Left colon (tissue), 2 donors: ENCODE measurements around the gene DLX3. TPM values are rescaled to one million over a fixed set of nuclear protein-coding genes. Genes with fewer than 3 reads are reported as not detected.

Experiments
- ATAC-seq: fragments of 200-7000 bp; cut with Tn5 transposase; one replicate; pipeline ENCODE4 v1.9.1; 2020; ENCODE audit warnings: mild to moderate bottlenecking, moderate library complexity
- DNase-seq, 2 donors: peaks; one replicate each; pipeline ENCODE4 v3.0.0-alpha.2; 2020
- intact Hi-C, 2 donors: fragments of 100-400 bp; cut with DNase I in 1 of 2; cut with micrococcal nuclease in 1 of 2; formaldehyde crosslinking; loops; one replicate each; pipeline versions ENCODE4 v1.11.2 to v1.14.0; 2022; cut with DNase I, micrococcal nuclease
- total RNA-seq, 2 donors: library from RNA; stranded (reverse); fragmentation: NEBNext Ultra II Directional; extraction: Animal tissue kit (Norgen Biotek cat#: 25700); gene quantifications; one replicate each; pipeline ENCODE4 v1.2.1, GENCODE V29; 2021
- donor health status: DM: no; HTN: no; CAD: no.
- donor health status: DM: yes; HTN: yes; CAD: no.

Gene DLX3
- total RNA-seq, 2 donors from 2014 or later: not detected

DNA sequence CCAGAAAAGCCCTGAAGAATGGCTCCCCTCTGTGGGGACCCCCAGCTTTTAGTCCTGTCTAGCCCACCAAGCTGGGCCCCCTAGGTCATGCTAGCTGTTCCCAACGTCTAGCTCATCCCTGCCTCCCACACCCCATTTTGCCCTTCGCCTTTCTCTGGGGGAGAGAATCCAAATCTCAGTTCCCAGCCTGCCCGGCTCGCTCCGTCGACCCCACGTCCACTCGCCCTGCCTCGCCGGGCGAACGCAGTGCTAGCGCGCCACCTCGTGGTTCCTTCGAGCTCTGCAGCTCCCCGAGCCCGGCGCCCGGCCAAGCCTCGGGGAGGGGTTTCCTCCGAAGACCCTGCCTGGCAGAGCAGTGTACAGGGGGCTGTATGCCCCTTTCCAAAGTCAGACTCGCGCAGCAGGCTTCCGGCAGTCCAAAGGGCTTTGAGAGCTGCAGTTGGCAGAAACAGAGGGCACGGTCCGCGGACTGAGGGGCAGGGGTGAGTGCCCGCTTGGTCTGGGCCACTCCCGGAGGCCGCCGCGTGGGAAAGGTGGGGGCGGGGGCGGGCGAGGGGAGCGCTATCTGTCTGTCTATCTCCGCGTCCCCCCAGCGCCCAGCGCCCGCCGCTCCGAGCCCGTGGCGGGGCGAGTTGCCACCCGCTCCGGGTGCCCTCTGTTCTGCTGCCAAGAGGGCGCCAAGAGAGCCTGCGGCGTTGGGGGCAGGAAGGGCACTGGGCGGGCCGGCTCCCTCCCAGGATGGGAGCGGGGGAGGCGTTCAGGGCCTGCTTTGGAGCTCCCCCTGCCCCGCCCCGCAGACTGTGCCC lies 1.7 kb upstream of the DLX3 start:
- peak in 1 of 2 donors; percentile 56 for DNase-seq
- intact Hi-C loops: loop anchor here (5.0 kb wide), 2 partner anchors 119 to 134 kb away; no protein-coding TSS in a partner anchor
- ATAC-seq: peak; percentile 42

DNA sequence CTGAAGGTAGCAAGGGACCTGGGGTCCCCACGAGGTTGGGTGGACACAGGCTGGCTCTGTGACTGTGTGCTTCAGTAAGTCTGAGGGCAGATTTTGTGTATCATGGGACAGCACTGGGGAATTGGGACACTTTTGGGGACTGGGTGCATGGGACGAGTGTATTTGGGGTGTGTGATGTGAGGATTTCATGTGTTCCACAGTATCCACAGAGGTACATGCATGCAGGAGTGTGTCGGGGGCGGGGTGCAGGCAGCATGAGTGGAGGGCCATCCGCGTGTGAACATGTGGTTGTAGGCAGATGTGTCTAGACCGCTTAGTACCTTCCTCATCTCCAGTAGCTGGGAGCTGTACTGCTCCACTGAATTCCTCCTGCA lies 1.1 kb upstream of the DLX3 start:
- intact Hi-C loops: loop anchor here (5.0 kb wide), 2 partner anchors 119 to 134 kb away; no protein-coding TSS in a partner anchor
- ATAC-seq (no peak), DNase-seq (no peak)

DNA sequence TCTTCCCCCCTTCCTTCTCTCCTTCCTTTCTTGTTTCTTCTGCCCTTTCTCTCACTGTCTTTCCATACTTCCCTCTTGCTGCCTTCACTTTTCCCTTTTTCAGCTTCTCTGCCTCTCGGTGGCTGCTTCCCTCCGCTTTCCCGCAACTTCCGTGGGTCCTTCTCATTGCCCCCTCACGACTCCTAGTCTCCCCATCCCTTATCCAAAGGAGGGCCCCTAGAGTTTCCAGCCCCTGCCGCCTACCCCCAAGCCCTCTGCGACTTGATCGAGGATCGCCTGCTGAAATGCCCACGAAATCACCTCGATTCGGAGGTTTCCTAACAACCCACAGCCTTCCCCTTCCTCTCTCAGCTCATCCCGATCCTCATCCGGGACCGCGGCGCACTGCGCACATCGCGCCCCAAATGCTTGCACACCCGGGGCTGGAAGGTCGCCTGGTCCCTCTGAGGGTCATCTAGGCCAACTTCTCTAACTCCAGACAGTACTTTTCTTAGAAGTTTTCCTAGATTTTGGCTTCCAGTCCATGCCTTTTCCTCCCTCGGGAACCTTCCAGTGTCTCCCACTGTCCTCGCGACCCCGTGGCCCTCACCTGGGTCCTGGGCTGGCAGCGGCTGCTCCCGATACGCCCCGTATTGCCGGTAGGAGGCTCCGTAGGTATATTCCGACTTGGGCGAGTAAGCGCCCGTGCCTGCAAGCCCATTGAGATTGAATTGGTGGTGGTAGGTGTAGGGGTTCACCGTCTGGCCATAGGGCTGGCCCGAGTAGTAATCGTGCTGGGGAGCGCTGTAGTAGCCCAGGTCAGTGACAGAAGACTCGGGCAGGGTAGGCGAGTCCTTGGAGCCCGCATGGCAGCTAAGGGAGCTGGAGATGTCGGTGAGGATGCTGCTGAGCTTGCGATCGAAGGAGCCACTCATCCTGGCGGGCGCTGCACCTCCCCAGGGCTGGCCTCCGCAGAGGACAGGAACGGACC lies 654 bp downstream of the DLX3 start:
- DNase-seq (no peak), ATAC-seq (no peak)
- intact Hi-C loops: loop anchor here (5.0 kb wide), 2 partner anchors 117 to 132 kb away; no protein-coding TSS in a partner anchor

DNA sequence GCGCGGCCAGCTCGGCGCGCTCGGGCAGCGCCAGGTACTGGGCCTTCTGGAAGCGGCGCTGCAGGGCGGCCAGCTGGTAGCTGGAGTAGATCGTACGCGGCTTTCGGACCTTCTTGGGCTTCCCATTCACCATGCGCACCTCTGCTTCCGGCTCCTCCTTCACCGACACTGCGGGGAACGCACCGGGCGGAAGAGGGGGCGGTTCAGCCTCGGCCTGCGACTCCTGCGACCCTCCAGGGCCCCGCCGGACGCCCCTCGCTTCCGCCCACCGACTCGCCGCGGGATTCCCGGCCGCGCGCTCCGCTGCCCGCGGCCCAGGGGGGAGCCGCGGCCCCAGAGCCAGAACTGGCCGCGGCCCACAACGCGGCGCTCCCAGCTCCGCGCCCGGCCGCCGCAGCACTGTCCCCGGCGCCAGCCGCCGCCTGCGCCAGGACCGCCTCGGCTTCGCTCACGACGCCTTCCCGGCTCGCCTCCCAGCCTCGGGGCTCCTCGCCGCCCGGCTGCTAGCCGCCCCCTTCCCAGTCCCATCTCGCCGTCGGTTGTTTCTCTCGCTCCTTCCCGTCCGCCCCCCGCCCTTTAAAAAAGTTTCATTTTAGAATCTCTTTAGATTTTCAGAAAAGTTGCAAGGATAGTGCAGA lies 1.5 kb downstream of the DLX3 start:
- intact Hi-C loops: no loop called here
- DNase-seq: peak in 1 of 2 donors; percentile 44
- peak; percentile 42 for ATAC-seq

DNA sequence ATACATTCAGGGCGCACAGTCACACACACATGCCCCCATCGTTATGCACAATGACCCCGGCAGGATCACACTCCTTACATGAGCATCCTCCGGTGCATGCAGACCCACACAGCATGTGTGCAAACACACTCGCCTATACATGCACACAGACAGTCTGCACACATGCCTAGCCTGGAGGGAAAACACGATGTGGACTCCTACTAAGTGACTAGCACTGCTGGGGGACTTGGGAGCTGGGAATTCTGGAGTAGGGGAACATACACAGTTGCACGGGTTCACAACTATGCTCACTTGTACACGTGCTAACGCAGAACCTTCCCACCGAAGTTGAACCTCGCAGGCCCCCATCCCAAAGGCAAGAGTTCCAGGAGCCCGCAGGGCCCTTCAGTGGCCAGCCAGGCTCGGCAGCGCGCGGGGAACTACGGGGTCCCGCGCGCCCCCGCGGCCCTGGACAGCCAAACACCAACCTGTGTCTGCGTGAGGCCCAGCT lies 2.0 kb downstream of the DLX3 start:
- ATAC-seq (no peak), DNase-seq (no peak)
- intact Hi-C loops: no loop called here

DNA sequence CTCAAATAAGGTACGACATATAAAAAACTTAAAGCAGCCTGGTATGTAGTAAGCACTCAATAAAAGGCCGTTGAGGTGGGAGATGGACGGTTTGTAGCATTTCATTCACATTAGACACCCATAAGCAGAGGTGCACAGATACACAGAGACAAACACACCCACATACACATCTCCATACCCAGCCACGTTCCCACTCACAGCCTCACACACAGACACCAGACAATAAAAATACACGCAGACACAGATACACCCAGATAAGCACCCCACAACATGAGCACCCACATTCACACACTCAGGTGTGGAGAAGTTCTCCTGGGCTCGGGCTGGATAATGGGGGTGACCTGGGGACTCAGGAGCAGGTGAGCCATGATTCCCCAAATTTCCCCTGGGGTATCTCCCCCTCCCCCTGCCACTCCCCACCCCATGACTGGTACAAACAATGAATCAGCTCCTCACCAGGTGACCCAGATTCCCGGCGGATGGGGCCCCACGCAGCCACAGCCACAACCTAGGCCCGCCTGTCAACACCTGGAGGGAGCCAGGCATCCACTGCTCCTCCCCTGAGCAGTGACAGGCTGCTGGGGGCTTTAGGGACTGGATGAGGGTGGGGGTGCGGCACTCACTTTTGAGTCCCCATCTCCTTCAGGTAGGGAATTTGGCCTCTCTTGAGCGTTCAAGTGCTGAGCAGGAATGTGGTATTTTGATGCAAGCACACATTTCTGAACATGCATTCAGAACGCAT lies 2.7 kb downstream of the DLX3 start:
- no peak for ATAC-seq
- no peak for DNase-seq
- intact Hi-C loops: no loop called here

DNA sequence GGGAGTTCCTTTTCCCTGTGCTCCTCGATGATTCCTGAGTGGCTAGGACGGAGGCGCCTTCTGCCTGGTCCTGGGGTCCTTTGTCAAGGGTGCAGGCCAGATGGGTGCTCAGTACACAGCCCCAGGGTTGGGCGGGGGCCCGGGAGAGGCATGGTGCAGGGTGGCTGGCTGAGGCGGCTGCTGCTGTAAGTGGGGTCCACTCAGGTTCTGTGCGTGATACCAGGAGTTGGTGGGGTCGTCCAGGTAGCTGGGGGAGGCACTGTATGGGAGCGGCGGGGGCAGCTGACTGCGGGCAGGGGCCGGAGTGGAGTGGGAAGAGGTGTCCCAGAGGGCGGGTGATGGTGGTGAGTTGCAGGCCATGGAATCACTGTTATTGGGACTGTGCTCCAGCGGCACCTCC lies 3.6 kb downstream of the DLX3 start:
- ATAC-seq (no peak), DNase-seq (no peak)
- intact Hi-C loops: no loop called here

DNA sequence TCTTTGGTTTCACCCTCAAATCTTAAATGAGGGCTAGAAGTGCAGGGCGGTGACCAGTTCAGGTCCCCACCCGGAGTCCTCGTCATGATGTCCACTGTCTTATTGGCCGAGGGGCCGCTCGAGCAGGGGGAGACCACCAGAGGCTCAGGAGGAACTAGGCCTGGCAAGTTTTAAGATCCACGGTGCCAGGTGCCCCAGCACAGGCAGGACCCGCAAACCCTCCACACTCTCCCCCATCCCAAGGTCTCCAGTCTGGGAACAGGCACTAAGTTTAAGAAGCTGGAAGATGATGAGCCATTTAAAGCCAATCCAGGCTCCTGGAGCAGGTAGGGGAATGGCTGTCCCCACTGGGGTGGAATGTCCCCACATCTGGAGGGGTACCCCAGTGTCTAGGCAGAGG lies 4.1 kb downstream of the DLX3 start:
- DNase-seq (no peak), ATAC-seq (no peak)
- intact Hi-C loops: no loop called here

DNA sequence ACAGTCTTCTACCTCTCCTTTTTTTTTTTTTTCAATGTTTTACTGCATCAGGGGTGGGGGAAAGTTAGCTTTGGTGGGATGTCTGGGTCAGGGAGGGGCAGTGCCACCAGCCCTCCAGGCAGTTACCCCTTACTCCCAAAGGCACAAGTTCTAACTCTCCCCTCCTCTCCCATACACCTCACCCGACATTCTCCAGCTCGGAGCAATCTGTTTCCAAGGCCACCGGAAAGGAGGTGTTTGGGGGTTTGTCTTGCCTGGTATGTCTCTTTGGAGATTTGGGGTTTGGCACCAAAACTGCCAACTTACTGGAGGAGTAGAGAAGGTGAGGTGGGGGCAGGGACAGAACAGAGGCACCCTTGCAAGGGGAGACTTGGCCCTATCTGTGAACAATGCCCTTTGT lies 4.7 kb downstream of the DLX3 start:
- intact Hi-C loops: no loop called here
- no peak for ATAC-seq
- DNase-seq: no peak

DNA sequence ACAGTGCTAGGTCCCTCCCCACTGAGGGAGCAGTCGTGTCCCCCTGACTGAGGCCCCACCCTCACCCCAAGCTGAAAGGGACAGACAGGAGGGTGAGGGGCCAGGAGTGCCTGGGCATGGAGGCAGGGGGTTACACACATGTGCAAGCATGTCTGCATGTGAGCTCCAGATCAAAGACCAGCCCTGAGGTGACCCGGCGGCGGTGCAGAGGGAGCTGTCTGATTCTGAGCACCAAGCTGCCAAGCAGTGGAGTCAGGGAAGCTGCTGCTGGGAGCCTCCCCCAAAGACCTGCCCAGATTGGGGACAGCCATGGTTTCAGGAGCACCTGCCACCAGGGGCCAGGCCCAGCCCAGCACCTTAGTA lies 5.5 kb downstream of the DLX3 start:
- intact Hi-C loops: no loop called here
- DNase-seq (no peak), ATAC-seq (no peak)

DNA sequence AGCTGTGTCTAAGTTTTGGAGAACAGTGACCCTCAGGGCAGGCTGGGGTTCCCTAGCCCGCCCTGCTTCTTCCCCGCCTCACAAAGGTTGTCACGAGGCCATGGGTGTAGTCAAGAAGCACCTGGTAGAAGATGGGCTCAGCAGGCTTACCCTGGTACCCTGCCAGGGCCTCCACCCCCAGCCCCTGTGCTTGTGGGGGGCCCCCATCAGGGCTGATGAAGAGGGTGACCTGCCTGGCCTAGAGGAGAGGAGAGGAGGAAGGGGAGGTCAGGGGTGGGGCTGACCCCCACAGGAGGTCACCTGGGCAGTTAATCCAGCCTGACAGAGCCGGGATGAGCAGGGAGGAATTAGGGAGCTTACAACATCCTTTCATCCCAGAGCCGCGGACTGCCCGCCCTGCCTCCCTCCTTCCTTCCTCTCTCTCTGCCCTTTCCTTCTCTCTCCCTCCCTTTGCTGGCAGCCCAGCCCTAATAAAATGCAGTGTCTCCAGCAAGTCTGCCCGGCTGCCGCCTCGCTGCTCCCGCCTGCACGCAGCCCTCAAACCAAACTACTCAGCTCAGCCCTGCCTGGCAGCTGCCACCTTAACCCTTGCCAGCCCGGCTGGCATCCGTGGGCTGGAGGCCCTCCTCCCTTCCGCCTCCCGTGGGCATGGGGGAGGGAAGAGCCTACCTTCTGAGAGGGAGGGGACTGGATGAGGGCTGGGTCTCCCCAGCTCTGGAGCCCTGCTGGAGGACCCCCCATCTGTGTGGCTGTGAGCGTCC lies 7.2 kb downstream of the DLX3 start:
- DNase-seq (no peak), ATAC-seq (peak; percentile 57)
- intact Hi-C loops: no loop called here

DNA sequence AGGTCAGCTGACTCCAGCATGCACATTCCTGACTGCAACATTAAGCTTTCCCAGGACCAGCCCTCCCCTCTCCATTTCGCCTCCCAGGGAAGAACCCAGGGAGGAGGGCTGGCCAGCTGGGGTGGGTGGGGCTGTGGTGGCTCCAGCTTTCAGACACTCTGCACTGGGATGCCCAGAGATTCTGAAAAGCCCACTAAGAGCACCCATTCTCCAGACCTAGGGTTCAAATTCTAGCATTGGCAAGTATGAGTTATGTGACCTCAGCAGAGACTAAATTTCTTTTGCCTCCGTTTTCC lies 7.8 kb downstream of the DLX3 start:
- intact Hi-C loops: no loop called here
- DNase-seq (no peak), ATAC-seq (no peak)

DNA sequence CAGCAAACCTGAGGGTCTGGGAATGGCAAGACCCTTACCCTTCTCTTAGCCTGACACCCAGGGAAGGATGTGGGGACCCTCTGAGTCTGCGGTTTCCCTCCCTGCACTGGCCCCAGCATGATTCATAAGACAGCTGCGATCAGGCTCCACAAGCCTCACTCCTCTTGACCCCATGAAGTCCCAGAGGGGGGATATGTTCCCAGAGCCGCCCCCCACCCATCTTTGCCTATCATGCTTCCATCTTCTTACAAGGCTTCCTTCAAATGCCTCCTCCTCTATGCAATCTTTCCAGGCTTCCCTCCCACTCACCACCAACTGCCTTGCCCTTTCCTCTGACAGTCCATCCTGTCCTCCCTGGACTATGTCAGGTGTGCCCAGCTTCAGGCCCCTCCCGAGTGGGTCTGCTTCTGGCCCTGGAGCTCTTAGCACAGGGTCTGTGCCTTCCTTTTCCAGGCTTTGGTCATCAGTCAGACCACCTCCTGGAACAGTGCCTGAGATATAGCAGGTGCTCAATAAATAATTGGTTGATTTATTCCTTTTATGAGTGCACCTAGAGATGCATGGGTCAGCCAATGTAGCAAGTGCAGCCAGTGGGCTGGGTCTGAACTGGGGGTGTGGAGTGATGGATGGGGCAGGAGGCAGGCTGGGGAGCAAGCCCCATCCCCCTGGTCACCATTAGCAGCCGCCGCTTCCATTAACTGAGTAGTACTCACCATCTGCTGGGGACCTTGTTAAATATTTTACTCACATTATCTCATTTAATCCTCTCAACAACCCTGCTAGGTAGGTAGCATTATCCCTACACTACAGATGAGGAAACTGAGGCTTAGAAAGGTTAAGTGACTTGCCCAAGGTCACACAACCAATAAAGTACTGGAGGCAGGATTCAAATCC lies 8.4 kb downstream of the DLX3 start:
- DNase-seq (no peak), ATAC-seq (no peak)
- intact Hi-C loops: no loop called here

DNA sequence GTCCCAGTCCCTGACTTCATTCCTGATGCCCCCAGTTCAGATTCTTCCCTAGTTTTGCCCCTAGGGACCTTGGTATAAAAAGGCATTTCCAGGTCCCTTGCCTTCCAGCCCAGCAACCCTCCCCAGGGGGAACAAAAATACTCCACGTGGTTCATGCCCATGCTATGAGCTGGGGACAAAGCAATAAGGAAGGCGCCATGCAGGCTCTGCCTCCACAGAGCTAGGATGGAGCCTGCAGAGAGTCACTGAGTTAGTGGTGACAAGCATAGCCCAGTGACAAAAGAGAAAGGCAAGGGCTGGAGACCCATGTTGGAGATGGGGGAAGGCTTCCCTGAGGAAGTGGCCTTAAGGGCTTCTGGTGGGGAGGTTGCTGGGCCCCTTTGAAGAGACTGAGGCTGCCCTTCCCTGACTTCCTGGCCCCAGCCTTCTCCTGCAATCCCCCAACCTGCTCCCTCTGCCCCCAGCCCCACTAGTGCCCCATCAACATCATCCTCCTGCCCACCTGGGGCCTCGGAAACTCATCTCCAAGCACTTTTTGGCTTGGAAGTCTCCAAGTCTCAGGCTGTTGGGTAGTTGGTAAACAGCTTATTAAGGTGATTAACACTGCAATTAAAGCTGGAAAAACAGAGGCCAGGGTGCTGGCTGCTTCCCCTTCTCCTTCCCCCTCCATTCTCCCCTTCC lies 9.6 kb downstream of the DLX3 start:
- intact Hi-C loops: no loop called here
- DNase-seq: no peak
- ATAC-seq: no peak

DNA sequence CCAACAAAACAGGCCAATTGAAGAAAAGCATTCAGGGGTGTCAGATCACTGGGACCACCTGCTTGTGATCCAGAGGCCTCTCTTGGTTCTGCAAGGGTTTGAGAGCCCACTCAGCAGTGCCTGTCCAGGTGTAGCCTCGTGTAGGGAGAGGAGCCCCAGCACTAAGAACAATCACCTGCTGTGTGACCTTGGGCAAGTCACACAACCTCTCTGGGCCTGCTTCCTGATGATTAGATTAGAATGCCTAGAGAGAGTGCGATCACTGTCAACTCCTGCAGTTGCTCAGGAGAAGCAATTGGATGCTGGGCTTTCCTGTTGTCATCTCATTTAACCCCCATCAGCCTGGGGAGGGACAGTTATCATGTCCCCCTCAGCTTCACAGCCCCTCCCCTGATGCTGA lies 10.2 kb downstream of the DLX3 start:
- intact Hi-C loops: no loop called here
- ATAC-seq: no peak

DNA sequence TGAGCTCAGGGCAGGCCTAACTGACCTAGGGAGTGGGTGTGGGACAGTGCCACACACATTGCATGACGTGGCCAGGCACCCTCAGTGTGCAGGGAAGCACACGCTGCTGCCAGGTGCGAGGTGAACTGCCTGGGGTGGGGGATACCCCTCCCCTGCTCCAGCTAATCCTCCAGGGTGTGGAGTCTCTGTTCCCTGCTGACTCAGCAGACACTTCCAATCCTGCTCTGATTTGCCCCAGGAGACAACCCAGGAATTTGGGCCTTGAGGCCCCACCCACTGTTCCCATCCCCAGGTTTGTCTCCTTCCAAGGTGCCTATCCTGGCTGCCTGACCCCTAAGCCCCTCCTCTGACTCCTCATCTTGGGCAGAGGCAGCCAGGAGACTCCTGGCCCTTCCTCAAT lies 10.7 kb downstream of the DLX3 start:
- DNase-seq (no peak), ATAC-seq (no peak)
- intact Hi-C loops: no loop called here

More for the DNA sequence above, 10.2 kb downstream of the DLX3 start:
- DNase-seq: no peak
